Activated CD4-positive, alpha-beta T cell treated with anti-CD3 and anti-CD28 coated beads for 36 hours (primary cell): Measurements from ENCODE around the gene TNFRSF21. TPM values are rescaled to one million over a fixed set of nuclear protein-coding genes. Genes with fewer than 3 reads are reported as not detected.

Experiments
- ATAC-seq: fragments of 200-7000 bp; cut with Tn5 transposase; one replicate; pipeline ENCODE4 v1.10.0; 2021; ENCODE audit warnings: mild to moderate bottlenecking, moderate library complexity
- CTCF ChIA-PET: fragments of 350-600 bp; sonication (Branson Sonifier 250); formaldehyde crosslinking; loops from one replicate; lab custom pipeline; 2021; ENCODE audit warnings: antibody characterized with exemption; lab: Charles Lee
- POLR2A ChIA-PET: fragments of 350-600 bp; sonication (Branson Sonifier 250); formaldehyde crosslinking; loops from one replicate; lab custom pipeline; 2021; ENCODE audit warnings: antibody characterized with exemption, inconsistent platforms; lab: Charles Lee
- DNase-seq: peaks from one replicate; pipeline ENCODE4 v3.0.0-alpha.2; 2020
- H3K27ac Mint-ChIP-seq: one replicate; pipeline ENCODE4 v1.8.0; 2021; ENCODE audit warnings: mixed read lengths
- H3K27me3 Mint-ChIP-seq: one replicate; pipeline ENCODE4 v1.8.0; 2021; ENCODE audit warnings: mixed read lengths
- H3K36me3 Mint-ChIP-seq: one replicate; pipeline ENCODE4 v1.8.0; 2021; ENCODE audit warnings: low read depth, mixed read lengths
- H3K4me1 Mint-ChIP-seq: one replicate; pipeline ENCODE4 v1.8.0; 2021; ENCODE audit warnings: mixed read lengths
- H3K4me3 Mint-ChIP-seq: one replicate; pipeline ENCODE4 v1.8.0; 2021; ENCODE audit warnings: mild to moderate bottlenecking, moderate library complexity, mixed read lengths
- H3K9me3 Mint-ChIP-seq: one replicate; pipeline ENCODE4 v1.8.0; 2021; ENCODE audit warnings: low read depth, mixed read lengths
- intact Hi-C, 2 experiments: fragments of 100-400 bp; cut with DNase I in 1 of 2; cut with micrococcal nuclease in 1 of 2; formaldehyde crosslinking; loops; one replicate each; pipeline versions ENCODE4 v1.14.2 to v1.15.1; 2022 to 2024; cut with DNase I, micrococcal nuclease
- total RNA-seq, 2 experiments: library from RNA; stranded (reverse); gene quantifications; one replicate each; pipeline ENCODE4 v1.2.3, GENCODE V29; 2021

The TNFRSF21 gene
- total RNA-seq, 2 experiments from 2014 or later = 2.6 to 2.8 TPM

GRCh38 chr6:47262231-47262630 lies 47.5 kb downstream of the TNFRSF21 start:
- H3K27me3 Mint-ChIP-seq = no peaks in the 10 kb centered on the region
- POLR2A ChIA-PET = interaction anchor here (0.6 kb wide), 1 partner anchor 643 kb away, joined by 3 read pairs; no protein-coding TSS in a partner anchor
- H3K9me3 Mint-ChIP-seq = no peaks in the 10 kb centered on the region
- intact Hi-C loops = no loop called here
- H3K4me1 Mint-ChIP-seq = no peaks in the 10 kb centered on the region
- DNase-seq = no peak
- H3K4me3 Mint-ChIP-seq = no peak overlapping the region
- no peak for ATAC-seq
- CTCF ChIA-PET = no interaction called here
- no peaks in the 10 kb centered on the region for H3K36me3 Mint-ChIP-seq
- no peak overlapping the region for H3K27ac Mint-ChIP-seq

DNA sequence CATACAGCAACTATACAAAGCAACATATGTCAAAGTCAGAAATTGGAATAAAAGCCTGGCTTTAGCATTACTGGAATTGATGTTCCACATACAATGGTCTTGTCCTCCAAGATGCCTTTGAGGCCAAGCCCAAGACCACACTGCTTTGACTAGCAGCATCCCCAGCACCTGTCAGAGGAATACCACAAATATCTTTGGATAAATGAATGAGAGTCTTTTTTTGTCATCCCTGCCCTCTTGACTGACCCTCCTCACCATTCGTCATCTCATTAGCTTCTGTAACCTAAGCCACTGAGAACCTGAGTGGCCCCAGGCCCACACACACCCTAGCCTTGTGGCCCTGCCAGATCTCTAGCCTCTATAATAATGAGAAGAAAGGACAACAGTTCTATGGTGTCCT lies 48.5 kb downstream of the TNFRSF21 start:
- POLR2A ChIA-PET = no interaction called here
- no peak for DNase-seq

DNA sequence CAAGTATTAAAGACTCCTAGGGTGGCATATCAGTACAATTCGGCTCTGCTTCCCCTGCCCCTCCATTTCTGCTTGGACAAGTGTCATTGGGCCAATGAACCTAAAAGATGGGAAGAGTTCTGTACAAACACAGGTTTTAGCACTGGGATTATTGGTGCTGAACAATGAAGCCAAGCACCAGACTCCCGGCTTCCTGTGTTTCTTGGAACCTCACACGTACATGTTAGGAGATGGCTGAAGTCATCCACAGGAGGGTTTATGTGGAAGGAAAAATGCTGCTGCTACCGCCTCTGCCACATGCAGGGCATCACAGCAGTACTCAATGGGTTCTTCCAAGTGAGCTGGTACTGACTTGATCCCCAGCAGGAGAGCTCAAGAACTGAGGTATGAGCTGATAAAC lies 49.7 kb downstream of the TNFRSF21 start:
- ChIA-PET CTCF (no interaction called here), POLR2A (no interaction called here)
- H3K9me3 Mint-ChIP-seq = no peaks in the 10 kb centered on the region
- H3K27ac Mint-ChIP-seq = no peak overlapping the region
- intact Hi-C loops = no loop called here
- no peak for ATAC-seq
- H3K4me3 Mint-ChIP-seq = no peak overlapping the region
- H3K27me3 Mint-ChIP-seq = no peaks in the 10 kb centered on the region
- DNase-seq = no peak
- no peaks in the 10 kb centered on the region for H3K4me1 Mint-ChIP-seq
- H3K36me3 Mint-ChIP-seq = no peaks in the 10 kb centered on the region

More for the DNA sequence above, 48.5 kb downstream of the TNFRSF21 start:
- Mint-ChIP-seq H3K27me3 (no peaks in the 10 kb centered on the region), H3K27ac (no peak overlapping the region), H3K9me3 (no peaks in the 10 kb centered on the region), H3K36me3 (no peaks in the 10 kb centered on the region), H3K4me1 (no peaks in the 10 kb centered on the region), H3K4me3 (no peak overlapping the region)
- CTCF ChIA-PET = no interaction called here
- intact Hi-C loops = no loop called here
- ATAC-seq = no peak

GRCh38 chr6:47258724-47259347 lies 50.9 kb downstream of the TNFRSF21 start:
- Mint-ChIP-seq H3K4me1 (no peaks in the 10 kb centered on the region), H3K27ac (no peak overlapping the region), H3K9me3 (no peaks in the 10 kb centered on the region), H3K4me3 (no peak overlapping the region), H3K27me3 (no peaks in the 10 kb centered on the region), H3K36me3 (no peaks in the 10 kb centered on the region)
- DNase-seq = no peak
- ChIA-PET POLR2A (no interaction called here), CTCF (no interaction called here)
- ATAC-seq = no peak
- intact Hi-C loops = no loop called here

DNA sequence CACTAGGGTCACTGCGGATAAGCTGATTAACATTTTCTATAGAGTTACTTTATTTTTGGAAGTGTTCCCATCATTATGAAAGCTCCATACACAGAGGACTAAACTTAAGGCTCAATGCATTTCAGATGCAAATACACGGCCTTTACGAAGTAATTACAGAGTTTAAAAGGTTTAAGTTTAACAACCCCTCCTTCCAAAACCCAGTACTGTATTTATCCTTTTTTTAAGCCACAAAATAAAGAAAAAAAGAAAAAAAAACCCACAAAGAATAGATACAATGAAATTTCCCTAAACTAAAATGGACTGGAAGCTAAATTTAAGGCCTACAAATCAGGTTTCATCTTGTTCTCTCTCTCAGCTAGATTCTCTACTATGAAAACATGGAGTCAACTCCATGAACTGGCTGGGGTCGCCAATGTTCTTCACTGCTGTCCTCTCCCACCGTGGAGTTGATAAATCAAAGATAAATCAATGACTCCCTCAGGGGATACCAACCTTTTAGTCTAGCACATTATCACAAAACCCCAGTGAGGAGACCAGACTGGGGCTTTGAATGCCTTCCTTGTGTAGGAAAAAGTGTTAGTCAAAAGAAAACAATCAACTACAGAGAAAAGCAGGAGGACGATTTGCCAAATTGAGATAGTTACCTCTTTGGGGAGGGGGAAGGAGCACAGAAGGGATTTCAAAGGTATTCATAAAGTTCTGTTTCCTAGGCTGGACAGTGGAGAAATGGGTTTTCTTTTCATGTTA lies 52.5 kb downstream of the TNFRSF21 start:
- no peaks in the 10 kb centered on the region for H3K27me3 Mint-ChIP-seq
- peaks cover 8% of the 10 kb centered on the region for H3K4me1 Mint-ChIP-seq
- H3K4me3 Mint-ChIP-seq = no peak overlapping the region
- DNase-seq (no peak), ATAC-seq (no peak)
- H3K36me3 Mint-ChIP-seq = no peaks in the 10 kb centered on the region
- H3K27ac Mint-ChIP-seq = no peak overlapping the region
- ChIA-PET POLR2A (no interaction called here), CTCF (interaction anchor here (0.6 to 0.7 kb wide), 2 partner anchors 22 to 210 kb away, joined by 3 to 4 read pairs; no protein-coding TSS in a partner anchor)
- H3K9me3 Mint-ChIP-seq = no peaks in the 10 kb centered on the region
- intact Hi-C loops = no loop called here

DNA sequence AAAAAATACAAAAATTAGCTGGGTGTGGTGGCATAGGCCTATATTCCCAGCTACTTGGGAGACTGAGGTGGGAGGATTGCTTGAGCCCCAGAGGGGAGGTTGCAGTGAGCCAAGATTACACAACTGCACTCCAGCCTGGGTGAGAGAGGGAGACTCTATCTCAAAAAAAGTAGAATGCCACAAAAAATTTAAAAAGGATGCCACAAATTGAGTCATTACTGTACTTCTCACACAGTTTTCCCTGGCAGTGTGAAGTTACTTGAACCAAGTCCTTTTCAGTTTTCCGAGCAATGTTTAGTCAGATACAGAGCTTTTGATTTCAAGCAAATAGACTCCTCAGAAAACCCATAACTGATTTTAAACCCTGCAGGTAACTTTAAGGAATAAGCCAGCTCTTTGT lies 53.3 kb downstream of the TNFRSF21 start:
- no peaks in the 10 kb centered on the region for H3K27me3 Mint-ChIP-seq
- POLR2A ChIA-PET = no interaction called here
- H3K36me3 Mint-ChIP-seq = no peaks in the 10 kb centered on the region
- intact Hi-C loops = no loop called here
- no peak overlapping the region for H3K4me3 Mint-ChIP-seq
- CTCF ChIA-PET = no interaction called here
- H3K4me1 Mint-ChIP-seq = peaks cover 12% of the 10 kb centered on the region
- no peak for DNase-seq
- ATAC-seq = no peak
- no peaks in the 10 kb centered on the region for H3K9me3 Mint-ChIP-seq
- no peak overlapping the region for H3K27ac Mint-ChIP-seq

- DNase-seq (no peak), ATAC-seq (no peak)
- Mint-ChIP-seq H3K4me1 (peaks cover 12% of the 10 kb centered on the region), H3K27me3 (no peaks in the 10 kb centered on the region), H3K9me3 (no peaks in the 10 kb centered on the region), H3K4me3 (no peak overlapping the region), H3K27ac (no peak overlapping the region), H3K36me3 (no peaks in the 10 kb centered on the region)
- CTCF ChIA-PET = interaction anchor here (1.0 kb wide), 1 partner anchor 22 kb away, joined by 4 read pairs; no protein-coding TSS in a partner anchor
- intact Hi-C loops = no loop called here
- POLR2A ChIA-PET = no interaction called here
Measured at GRCh38 chr6:47254906-47255305, 54.8 kb downstream of the TNFRSF21 start.

- DNase-seq = no peak
- Mint-ChIP-seq H3K27me3 (no peaks in the 10 kb centered on the region), H3K27ac (no peak overlapping the region), H3K4me1 (peaks cover 12% of the 10 kb centered on the region), H3K9me3 (no peaks in the 10 kb centered on the region), H3K4me3 (no peak overlapping the region), H3K36me3 (no peaks in the 10 kb centered on the region)
- intact Hi-C loops = no loop called here
- POLR2A ChIA-PET = no interaction called here
- CTCF ChIA-PET = no interaction called here
- no peak for ATAC-seq
Measured at GRCh38 chr6:47254051-47254450, 55.7 kb downstream of the TNFRSF21 start.

GRCh38 chr6:47253136-47253535 lies 56.6 kb downstream of the TNFRSF21 start:
- Mint-ChIP-seq H3K4me1 (peaks cover 12% of the 10 kb centered on the region), H3K27me3 (no peaks in the 10 kb centered on the region), H3K27ac (no peak overlapping the region), H3K9me3 (no peaks in the 10 kb centered on the region), H3K36me3 (no peaks in the 10 kb centered on the region), H3K4me3 (no peak overlapping the region)
- ChIA-PET CTCF (interaction anchor here (0.9 to 1.0 kb wide), 2 partner anchors 45 to 54 kb away, joined by 3 read pairs; no protein-coding TSS in a partner anchor), POLR2A (no interaction called here)
- ATAC-seq (no peak), DNase-seq (no peak)
- intact Hi-C loops = no loop called here

GRCh38 chr6:47252633-47253032 lies 57.1 kb downstream of the TNFRSF21 start:
- DNase-seq (no peak), ATAC-seq (peak; percentile 51)
- Mint-ChIP-seq H3K9me3 (no peaks in the 10 kb centered on the region), H3K27me3 (no peaks in the 10 kb centered on the region), H3K4me1 (peaks cover 12% of the 10 kb centered on the region), H3K36me3 (no peaks in the 10 kb centered on the region), H3K4me3 (no peak overlapping the region), H3K27ac (no peak overlapping the region)
- ChIA-PET CTCF (interaction anchor here (0.6 to 1.0 kb wide), 2 partner anchors 31 to 46 kb away, joined by 3 read pairs; no protein-coding TSS in a partner anchor), POLR2A (no interaction called here)
- intact Hi-C loops = no loop called here

GRCh38 chr6:47251396-47251795 lies 58.3 kb downstream of the TNFRSF21 start:
- no peak for DNase-seq
- ATAC-seq = no peak
- ChIA-PET POLR2A (no interaction called here), CTCF (interaction anchor here (1.3 kb wide), 1 partner anchor 25 kb away, joined by 3 read pairs; no protein-coding TSS in a partner anchor)
- H3K4me3 Mint-ChIP-seq = no peak overlapping the region
- no peaks in the 10 kb centered on the region for H3K27me3 Mint-ChIP-seq
- peaks cover 18% of the 10 kb centered on the region for H3K4me1 Mint-ChIP-seq
- H3K9me3 Mint-ChIP-seq = no peaks in the 10 kb centered on the region
- H3K36me3 Mint-ChIP-seq = no peaks in the 10 kb centered on the region
- no peak overlapping the region for H3K27ac Mint-ChIP-seq
- intact Hi-C loops = no loop called here

DNA sequence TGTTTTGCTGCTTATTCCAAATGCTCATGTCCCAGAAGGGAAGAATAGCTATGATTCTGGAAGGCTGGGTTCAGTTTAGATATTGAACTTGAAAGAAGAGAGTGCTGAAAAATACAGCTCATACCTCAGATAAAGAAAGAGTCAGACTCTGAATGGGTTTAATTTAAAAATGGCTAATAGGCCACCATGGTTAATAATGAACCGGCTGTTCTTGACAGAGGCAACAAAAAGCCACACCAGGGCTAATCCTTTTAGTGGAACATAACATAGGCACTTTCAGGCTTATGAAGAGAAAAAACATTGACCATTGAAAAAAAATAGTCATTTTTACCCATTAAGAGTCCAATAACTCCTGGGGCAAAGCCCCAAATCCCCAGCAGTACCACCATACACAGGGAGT lies 59.4 kb downstream of the TNFRSF21 start:
- no peak for DNase-seq
- intact Hi-C loops = no loop called here
- no peaks in the 10 kb centered on the region for H3K9me3 Mint-ChIP-seq
- peaks cover 26% of the 10 kb centered on the region for H3K4me1 Mint-ChIP-seq
- no peak overlapping the region for H3K4me3 Mint-ChIP-seq
- no peak for ATAC-seq
- no peak overlapping the region for H3K27ac Mint-ChIP-seq
- CTCF ChIA-PET = interaction anchor here (1.3 kb wide), 1 partner anchor 207 kb away, joined by 3 read pairs; no protein-coding TSS in a partner anchor
- POLR2A ChIA-PET = no interaction called here
- no peaks in the 10 kb centered on the region for H3K27me3 Mint-ChIP-seq
- no peaks in the 10 kb centered on the region for H3K36me3 Mint-ChIP-seq
